HCT116 (cell line): ENCODE data around the gene RPUSD2.
"Not testable (repeated sequence)": the region's sequence is repeated elsewhere in the genome, so short reads cannot be mapped to it uniquely, and the experiment has no call there.

Experiments
- CTCF ChIP-seq, 3 experiments: fragments of 200-600 bp in 1 of 3; sonication (generic) in 1 of 3; IDR thresholded peaks in 2 of 3; conservative IDR thresholded peaks in 1 of 3; 2 replicates each; pipeline ENCODE4 v1.5.1; 2012 to 2017; ENCODE audit warnings: low read depth in 2 of 3, low read length in 2 of 3, antibody characterized with exemption in 1 of 3, borderline replicate concordance in 1 of 3, control low read depth in 1 of 3, mild to moderate bottlenecking in 1 of 3, mixed read lengths in 1 of 3, mixed run types in 1 of 3, moderate library complexity in 1 of 3; ENCODE audit not compliant: insufficient read depth in 1 of 3
- EGR1 ChIP-seq: IDR thresholded peaks from 2 replicates; pipeline ENCODE4 v1.6.1; 2012; ENCODE audit warnings: low read depth
- EZH2 ChIP-seq: fragments of 200-600 bp; sonication (generic); IDR thresholded peaks from 2 replicates; pipeline ENCODE4 v1.6.1; 2017; ENCODE audit warnings: antibody characterized with exemption, mixed run types
- EZH2phosphoT487 ChIP-seq: fragments of 200-600 bp; IDR thresholded peaks from 2 replicates; pipeline ENCODE4 v1.6.1; 2018; ENCODE audit warnings: antibody characterized with exemption, borderline replicate concordance
- FOSL1 ChIP-seq: IDR thresholded peaks from 2 replicates; pipeline ENCODE4 v1.6.1; 2012; ENCODE audit warnings: low read depth
- POLR2A ChIP-seq: IDR thresholded peaks from 2 replicates; pipeline ENCODE4 v1.7.0; 2011; ENCODE audit warnings: borderline replicate concordance; ENCODE audit not compliant: insufficient read depth, insufficient read length; ENCODE audit errors: extremely low read depth
- POLR2AphosphoS5 ChIP-seq: IDR thresholded peaks from 2 replicates; pipeline ENCODE4 v1.6.1; 2011; ENCODE audit warnings: mild to moderate bottlenecking, low read depth, low read length, moderate library complexity
- ZFX ChIP-seq: fragments of 450-650 bp; IDR thresholded peaks from 2 replicates; pipeline ENCODE4 v1.6.1; 2017

- not testable (repeated sequence) for TF ChIP-seq CTCF (IDR thresholded peaks at IDR 0.05 in 2 of 3, conservative IDR thresholded peaks at IDR 0.05 in 1 of 3; ENCODE audit: borderline replicate concordance in 1 of 3, insufficient read depth in 1 of 3, low read depth in 2 of 3, low read length in 2 of 3); EGR1; EZH2; EZH2phosphoT487; POLR2AphosphoS5; FOSL1; ZFX; POLR2A
These were observed 12.7 kb downstream of the RPUSD2 start for GRCh38 chr15:40581796-40582195.
